Astrocyte of the cerebellum (primary cell): ENCODE measurements around the gene ABRAXAS1.

Experiments
- DNase-seq: peaks from one replicate; pipeline ENCODE4 v3.0.0-alpha.2; 2011; ENCODE audit warnings: low read depth
- H3K4me3 ChIP-seq: 2 replicates; pipeline ENCODE4 v1.5.1; 2011; ENCODE audit warnings: mild to moderate bottlenecking, low read depth, low read length, moderate library complexity
- CTCF ChIP-seq: IDR thresholded peaks from 2 replicates; pipeline ENCODE4 v1.5.1; 2012; ENCODE audit warnings: low read length, low read depth, moderate library complexity, mild to moderate bottlenecking; ENCODE audit errors: missing control alignments
- in situ Hi-C: cut with HindIII; loops from 2 replicates; pipeline ENCODE4 v1.10.0; 2017; ENCODE audit warnings: low sequenced_read_pairs

ABRAXAS1 gene

DNA sequence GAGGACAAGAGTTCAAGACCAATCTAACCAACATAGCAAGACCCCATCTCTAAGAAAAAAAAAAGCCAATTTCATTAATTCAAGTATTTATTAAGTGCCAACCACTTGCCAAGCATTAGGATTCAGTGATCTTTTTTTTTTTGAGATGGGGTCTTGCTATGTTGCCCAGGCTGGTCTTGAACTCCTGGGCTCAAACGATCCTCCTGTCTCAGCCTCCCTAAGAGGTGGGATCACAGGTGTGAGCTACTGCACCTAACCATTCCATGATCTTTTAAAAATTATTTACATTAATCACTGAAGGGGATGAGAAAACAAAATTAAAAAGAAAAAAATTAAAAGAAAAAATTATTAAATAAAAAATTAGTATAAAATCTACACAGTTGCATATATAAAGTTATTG lies 53.7 kb downstream of the ABRAXAS1 start:
- no peak for DNase-seq
- in situ Hi-C loops: no loop called here
- no peak for TF ChIP-seq CTCF
- H3K4me3 ChIP-seq: no peak overlapping the region

DNA sequence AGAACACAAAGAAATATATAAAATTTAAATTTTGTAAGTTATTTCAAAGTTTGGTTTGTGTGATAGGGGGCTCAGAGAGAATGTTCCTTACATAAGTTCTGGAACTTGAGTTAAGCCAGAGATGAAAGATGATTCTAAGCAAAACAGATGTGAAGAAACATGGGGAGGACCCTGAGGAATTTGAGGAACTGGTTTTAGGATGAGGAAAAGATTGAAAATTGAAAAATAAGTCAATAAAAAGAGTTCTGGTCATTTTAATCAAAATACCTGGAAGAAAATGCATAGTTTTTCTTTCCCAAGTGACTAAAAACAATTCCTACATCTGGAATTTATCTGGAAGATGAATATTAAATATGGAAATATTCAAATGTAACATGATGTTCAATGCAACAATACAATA lies 66.7 kb downstream of the ABRAXAS1 start:
- no peak for DNase-seq
- no peak overlapping the region for H3K4me3 ChIP-seq
- TF ChIP-seq CTCF: no peak
- in situ Hi-C loops: no loop called here

DNA sequence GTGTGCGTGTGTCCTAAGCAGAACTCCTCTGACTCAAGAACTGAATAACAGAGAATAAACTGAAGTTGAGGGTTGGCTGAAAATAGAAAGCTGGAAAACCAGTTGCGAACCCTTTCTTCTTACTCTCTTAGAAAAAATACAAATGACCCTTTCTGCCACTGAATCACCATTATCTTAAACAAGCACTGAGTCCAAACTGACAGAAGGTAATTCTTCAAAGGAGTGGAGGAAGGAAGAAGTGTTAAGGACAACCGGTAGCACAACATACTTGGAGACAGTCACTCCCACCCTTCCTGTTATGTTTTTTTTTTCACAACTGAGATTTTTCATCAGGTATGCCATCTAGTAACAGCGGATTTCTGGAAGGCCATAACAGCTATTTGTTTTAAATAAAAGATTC lies 67.3 kb downstream of the ABRAXAS1 start:
- in situ Hi-C loops: no loop called here
- no peak for TF ChIP-seq CTCF
- no peak for DNase-seq
- H3K4me3 ChIP-seq: no peak overlapping the region

GRCh38 chr4:83413676-83414075 lies 71.2 kb downstream of the ABRAXAS1 start:
- no peak for DNase-seq
- no peak for TF ChIP-seq CTCF
- in situ Hi-C loops: no loop called here
- no peak overlapping the region for H3K4me3 ChIP-seq
